Loucy (cell line): Measurements from ENCODE around the gene PAK2.

ENCODE experiments used
- H2AFZ ChIP-seq: fragments of 200-600 bp; sonication (generic); 2 replicates; pipeline ENCODE4 v1.6.0; 2016; ENCODE audit warnings: antibody characterized with exemption, mild to moderate bottlenecking, low read length, moderate library complexity
- H3F3A ChIP-seq: fragments of 200-600 bp; 2 replicates; pipeline ENCODE4 v1.6.0; 2016; ENCODE audit warnings: antibody characterized with exemption, low read depth, mild to moderate bottlenecking
- H3K27me3 ChIP-seq: fragments of 200-600 bp; sonication (generic); 2 replicates; pipeline ENCODE4 v1.6.1; 2014; ENCODE audit warnings: low read length, mild to moderate bottlenecking; ENCODE audit not compliant: insufficient read depth, poor library complexity, severe bottlenecking
- H3K36me3 ChIP-seq: fragments of 200-600 bp; sonication (generic); 2 replicates; pipeline ENCODE4 v1.6.1; 2016; ENCODE audit warnings: low read length; ENCODE audit not compliant: insufficient read depth
- H3K4me1 ChIP-seq: fragments of 200-600 bp; sonication (generic); 2 replicates; pipeline ENCODE4 v1.5.1; 2014; ENCODE audit warnings: low read length, mild to moderate bottlenecking; ENCODE audit not compliant: insufficient read depth, poor library complexity, severe bottlenecking
- H3K4me2 ChIP-seq: fragments of 200-600 bp; sonication (generic); 2 replicates; pipeline ENCODE4 v1.6.0; 2014; ENCODE audit warnings: antibody characterized with exemption, low read length, low read depth, mild to moderate bottlenecking; ENCODE audit not compliant: poor library complexity, severe bottlenecking
- H3K4me3 ChIP-seq: fragments of 200-600 bp; sonication (generic); 2 replicates; pipeline ENCODE4 v1.5.1; 2014; ENCODE audit warnings: low read length, mild to moderate bottlenecking, mixed read lengths; ENCODE audit not compliant: poor library complexity, severe bottlenecking
- H3K79me2 ChIP-seq: fragments of 200-600 bp; sonication (generic); 2 replicates; pipeline ENCODE4 v1.6.1; 2014; ENCODE audit warnings: low read length; ENCODE audit not compliant: insufficient read depth
- H3K9ac ChIP-seq: fragments of 200-600 bp; sonication (generic); 2 replicates; pipeline ENCODE4 v1.6.0; 2014; ENCODE audit warnings: mild to moderate bottlenecking, low read depth, low read length, moderate library complexity; ENCODE audit not compliant: poor library complexity, severe bottlenecking
- H3K9me2 ChIP-seq: fragments of 200-600 bp; sonication (generic); replicated peaks from 2 replicates; pipeline ENCODE4 v1.6.1; 2016; ENCODE audit warnings: low read depth, low read length, mixed read lengths
- H3K9me3 ChIP-seq: fragments of 200-600 bp; sonication (generic); 2 replicates; pipeline ENCODE4 v1.6.1; 2014; ENCODE audit warnings: mild to moderate bottlenecking, antibody characterized with exemption, low read length, low read depth; ENCODE audit not compliant: insufficient read depth
- H4K20me1 ChIP-seq: fragments of 200-600 bp; sonication (generic); 2 replicates; pipeline ENCODE4 v1.6.0; 2014; ENCODE audit warnings: antibody characterized with exemption, low read length, mild to moderate bottlenecking; ENCODE audit not compliant: insufficient read depth, poor library complexity, severe bottlenecking
- EZH2phosphoT487 ChIP-seq: fragments of 200-600 bp; IDR thresholded peaks from 2 replicates; pipeline ENCODE4 v1.6.1; 2018; ENCODE audit warnings: antibody characterized with exemption, mild to moderate bottlenecking, moderate library complexity, borderline replicate concordance
- TF ChIP-seq, protein P1 (sequence below): fragments of 200-600 bp; sonication (generic); conservative IDR thresholded peaks from 2 replicates; pipeline ENCODE4 v1.5.1; 2014; ENCODE audit warnings: mild to moderate bottlenecking, antibody characterized with exemption, low read length

Gene PAK2

DNA sequence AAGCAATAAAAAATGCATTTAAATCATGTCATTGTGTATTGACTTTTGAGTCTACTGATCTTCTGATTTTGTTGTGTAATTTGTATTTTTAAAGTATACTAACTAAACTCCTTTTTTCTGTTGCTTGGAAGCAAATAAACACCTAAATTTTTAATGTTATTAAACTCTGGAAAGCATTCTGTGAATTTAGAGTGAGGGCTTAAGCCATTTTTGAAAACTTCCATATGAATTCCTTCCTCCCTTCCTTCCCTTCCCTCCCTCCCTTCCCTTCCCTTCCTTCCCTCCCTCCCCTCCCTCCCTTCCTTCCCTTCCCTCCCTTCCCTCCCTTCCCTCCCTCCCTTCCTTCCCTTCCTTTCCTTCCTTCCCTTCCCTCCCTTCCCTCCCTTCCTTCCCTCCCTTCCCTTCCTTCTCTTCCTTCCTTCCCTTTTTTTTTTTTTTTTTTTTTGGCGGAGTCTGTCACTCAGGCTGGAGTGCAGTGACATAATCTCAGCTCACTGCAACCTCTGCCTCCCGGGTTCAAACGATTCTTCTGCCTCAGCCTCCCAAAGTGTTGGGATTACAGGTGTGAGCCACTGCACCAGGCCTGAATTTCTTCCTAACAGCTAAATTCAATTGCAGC is 71.4 kb downstream of the PAK2 start:
- Histone ChIP-seq H3K27me3 (no peaks in the 10 kb centered on the region), H3K9me3 (no peaks in the 10 kb centered on the region), H3K9me2 (no peaks in the 10 kb centered on the region), H3K4me1 (no peaks in the 10 kb centered on the region), H3F3A (peaks cover 11% of the 10 kb centered on the region), H2AFZ (no peak overlapping the region), H3K4me2 (no peak overlapping the region), H3K79me2 (no peaks in the 10 kb centered on the region), H3K36me3 (peaks cover 83% of the 10 kb centered on the region), H3K4me3 (no peak overlapping the region), H4K20me1 (no peaks in the 10 kb centered on the region), H3K9ac (no peak overlapping the region)
- TF ChIP-seq, protein P1, sequence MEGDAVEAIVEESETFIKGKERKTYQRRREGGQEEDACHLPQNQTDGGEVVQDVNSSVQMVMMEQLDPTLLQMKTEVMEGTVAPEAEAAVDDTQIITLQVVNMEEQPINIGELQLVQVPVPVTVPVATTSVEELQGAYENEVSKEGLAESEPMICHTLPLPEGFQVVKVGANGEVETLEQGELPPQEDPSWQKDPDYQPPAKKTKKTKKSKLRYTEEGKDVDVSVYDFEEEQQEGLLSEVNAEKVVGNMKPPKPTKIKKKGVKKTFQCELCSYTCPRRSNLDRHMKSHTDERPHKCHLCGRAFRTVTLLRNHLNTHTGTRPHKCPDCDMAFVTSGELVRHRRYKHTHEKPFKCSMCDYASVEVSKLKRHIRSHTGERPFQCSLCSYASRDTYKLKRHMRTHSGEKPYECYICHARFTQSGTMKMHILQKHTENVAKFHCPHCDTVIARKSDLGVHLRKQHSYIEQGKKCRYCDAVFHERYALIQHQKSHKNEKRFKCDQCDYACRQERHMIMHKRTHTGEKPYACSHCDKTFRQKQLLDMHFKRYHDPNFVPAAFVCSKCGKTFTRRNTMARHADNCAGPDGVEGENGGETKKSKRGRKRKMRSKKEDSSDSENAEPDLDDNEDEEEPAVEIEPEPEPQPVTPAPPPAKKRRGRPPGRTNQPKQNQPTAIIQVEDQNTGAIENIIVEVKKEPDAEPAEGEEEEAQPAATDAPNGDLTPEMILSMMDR = no peak
- TF ChIP-seq EZH2phosphoT487 = no peak

DNA sequence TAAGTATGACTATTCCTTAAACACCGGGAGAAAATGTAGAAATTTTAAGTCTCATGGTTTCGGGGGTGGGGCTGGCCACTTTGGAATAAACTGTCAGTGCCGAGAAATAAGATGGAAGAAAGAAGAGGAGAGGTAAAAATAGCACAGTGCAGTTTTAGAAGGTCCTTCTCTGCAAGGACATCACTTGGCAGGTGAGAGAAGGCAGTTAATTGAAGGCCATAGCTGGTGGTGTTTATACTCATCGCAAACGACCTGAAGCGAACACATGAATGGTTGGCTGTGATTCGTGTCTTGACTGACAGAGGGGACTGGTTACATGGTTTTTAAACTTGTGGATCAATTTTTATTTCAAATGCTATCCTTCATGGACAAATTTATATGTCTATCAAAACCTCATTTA is 73.2 kb downstream of the PAK2 start:
- peaks cover 11% of the 10 kb centered on the region for H3F3A ChIP-seq

DNA sequence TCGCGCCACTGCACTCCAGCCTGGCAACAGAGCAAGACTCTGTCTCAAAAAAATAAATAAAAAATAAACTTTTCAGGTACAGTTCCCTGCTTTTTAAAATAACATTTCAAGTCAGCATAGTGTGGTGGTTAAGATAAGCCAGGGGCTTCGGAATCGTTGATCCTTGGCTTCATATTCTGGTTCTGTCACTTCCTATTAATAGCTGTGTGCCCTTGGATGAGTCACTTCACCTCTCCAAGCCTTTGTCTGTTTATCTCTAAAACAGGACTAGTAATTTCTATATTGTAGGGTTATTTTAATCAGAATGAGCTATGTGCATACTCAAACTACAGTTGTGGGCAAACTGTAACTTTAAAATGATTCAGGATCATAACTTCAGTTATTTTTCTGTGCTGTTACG is 74.2 kb downstream of the PAK2 start:
- H3K79me2 ChIP-seq = no peaks in the 10 kb centered on the region
- H3F3A ChIP-seq = peaks cover 11% of the 10 kb centered on the region
- H4K20me1 ChIP-seq = no peaks in the 10 kb centered on the region
- H2AFZ ChIP-seq = no peak overlapping the region
- H3K9me3 ChIP-seq = no peaks in the 10 kb centered on the region
- no peaks in the 10 kb centered on the region for H3K9me2 ChIP-seq
- no peak overlapping the region for H3K4me2 ChIP-seq
- no peaks in the 10 kb centered on the region for H3K4me1 ChIP-seq
- H3K9ac ChIP-seq = no peak overlapping the region
- H3K4me3 ChIP-seq = no peak overlapping the region
- TF ChIP-seq, protein P1 = no peak
- TF ChIP-seq EZH2phosphoT487 = no peak
- H3K27me3 ChIP-seq = no peaks in the 10 kb centered on the region
- peaks cover 67% of the 10 kb centered on the region for H3K36me3 ChIP-seq

More for the DNA sequence above, 73.2 kb downstream of the PAK2 start:
- TF ChIP-seq, protein P1 = no peak
- TF ChIP-seq EZH2phosphoT487 = no peak
- Histone ChIP-seq H3K79me2 (no peaks in the 10 kb centered on the region), H3K9ac (no peak overlapping the region), H3K36me3 (peaks cover 66% of the 10 kb centered on the region), H3K9me2 (no peaks in the 10 kb centered on the region), H4K20me1 (no peaks in the 10 kb centered on the region), H2AFZ (no peak overlapping the region), H3K4me3 (no peak overlapping the region), H3K27me3 (no peaks in the 10 kb centered on the region), H3K4me2 (no peak overlapping the region), H3K9me3 (no peaks in the 10 kb centered on the region), H3K4me1 (no peaks in the 10 kb centered on the region)
